GM21528 (cell line): ENCODE results near the gene CDK19.

Experiments used
- ATAC-seq: cut with Tn5 transposase; IDR thresholded peaks from one replicate; pipeline ENCODE4 v1.9.1; 2021; ENCODE audit warnings: mild to moderate bottlenecking, moderate library complexity; ENCODE audit not compliant: unreplicated experiment, low FRiP score

CDK19 gene

DNA sequence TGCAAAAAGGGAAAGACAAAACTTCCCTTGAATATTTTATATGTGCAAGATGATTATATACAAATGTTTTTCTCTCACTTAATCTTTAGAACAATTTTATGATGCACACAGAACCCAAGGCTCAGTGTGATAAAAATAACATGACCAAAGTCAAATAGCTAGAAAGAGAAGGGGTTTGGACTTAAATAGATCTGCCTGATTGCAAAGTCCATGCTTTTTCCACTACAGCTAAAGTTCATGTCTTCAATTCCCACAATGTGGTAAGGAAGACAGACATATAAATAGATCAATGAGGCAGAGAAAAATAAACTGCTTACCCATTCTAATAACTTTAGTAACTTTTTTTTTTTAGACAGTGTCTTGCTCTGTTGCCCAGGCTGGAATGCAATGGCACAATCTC, 143.8 kb downstream of the CDK19 start:
- ATAC-seq: no peak

DNA sequence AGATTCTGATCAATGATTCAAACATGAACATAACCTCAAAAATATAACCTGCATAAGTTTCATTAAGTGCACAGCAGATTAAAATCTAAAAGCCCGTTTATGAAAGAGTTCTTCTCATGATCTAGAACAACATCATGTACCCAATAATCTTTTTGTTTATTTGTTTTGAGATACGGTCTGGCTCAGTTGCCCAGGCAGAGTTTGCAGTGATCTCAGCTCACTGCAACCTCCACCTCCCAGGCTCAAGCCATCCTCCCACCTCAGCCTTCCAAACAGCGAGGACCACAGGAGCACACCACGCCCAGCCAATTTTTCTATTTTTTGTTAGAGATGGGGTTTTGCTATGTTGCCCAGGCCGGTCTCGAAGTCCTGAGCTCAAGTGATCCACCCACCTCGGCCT, 149.7 kb downstream of the CDK19 start:
- no peak for ATAC-seq

DNA sequence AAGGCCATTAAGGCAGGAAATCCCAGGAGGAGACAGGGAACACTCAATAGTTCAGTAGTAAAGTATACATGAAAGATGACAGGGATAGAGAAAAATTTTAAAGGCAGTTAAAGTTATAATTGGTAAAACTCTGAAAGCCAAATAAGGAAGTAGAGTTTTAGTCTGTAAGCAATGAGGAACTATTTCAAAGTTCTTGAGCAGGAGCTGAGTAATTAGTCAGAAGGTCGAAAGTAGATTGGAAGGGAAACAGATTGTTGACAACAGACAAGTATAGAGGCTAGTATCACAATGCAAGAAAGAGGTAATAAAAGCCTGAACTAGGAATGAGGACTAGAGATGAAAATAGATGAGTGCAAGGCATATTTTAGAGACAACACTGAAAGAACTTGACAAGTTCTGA, 150.3 kb downstream of the CDK19 start:
- ATAC-seq: no peak

DNA sequence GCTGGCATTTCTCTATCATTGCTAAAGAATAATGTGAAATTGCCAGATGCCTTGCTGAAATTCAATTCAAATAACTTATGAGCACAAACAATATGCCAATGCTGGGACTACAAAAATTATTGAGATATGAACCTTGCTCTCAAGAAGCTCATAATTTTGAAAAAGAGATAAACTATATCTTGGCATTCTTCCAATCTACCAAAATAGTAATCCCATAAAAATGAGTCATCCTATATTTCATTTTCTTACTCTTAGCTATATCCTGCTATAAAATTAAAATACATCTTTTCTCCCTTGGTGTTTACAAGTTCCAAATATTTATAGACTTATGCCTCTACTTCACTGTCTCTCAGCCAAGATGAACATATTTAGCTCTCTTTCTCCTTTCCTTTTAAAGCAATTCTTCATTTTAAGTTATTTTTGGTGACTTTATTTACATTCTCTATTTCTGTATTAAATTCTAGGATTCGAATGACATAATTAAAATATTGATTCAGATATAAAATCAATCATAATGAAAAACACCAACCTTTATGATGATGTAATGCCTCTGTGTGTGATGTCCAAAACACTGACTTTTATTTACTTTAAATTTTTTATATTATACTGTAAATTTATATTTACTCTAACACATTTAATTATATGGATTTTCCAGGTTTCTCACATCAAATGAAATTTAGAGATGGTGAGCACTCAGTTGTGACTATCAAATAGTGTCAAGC, 152.6 kb downstream of the CDK19 start:
- no peak for ATAC-seq

DNA sequence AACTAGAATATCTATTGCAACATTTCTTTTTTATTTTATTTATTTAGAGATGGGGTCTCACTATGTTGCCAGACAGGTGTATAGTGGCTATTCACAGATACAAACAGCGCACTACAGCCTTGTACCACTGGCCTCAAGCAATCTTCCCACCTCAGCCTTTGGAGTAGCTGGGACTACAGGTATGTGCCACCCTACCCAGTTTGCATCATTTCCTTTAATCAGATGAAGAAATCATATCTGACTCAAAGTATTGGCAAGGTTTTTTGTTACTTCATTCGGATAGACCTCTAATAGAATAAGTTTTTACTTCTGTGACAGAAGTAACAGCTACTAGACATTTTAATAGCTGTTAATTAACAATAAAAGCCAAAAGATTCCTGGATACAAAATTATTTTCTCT, 153.9 kb downstream of the CDK19 start:
- no peak for ATAC-seq

DNA sequence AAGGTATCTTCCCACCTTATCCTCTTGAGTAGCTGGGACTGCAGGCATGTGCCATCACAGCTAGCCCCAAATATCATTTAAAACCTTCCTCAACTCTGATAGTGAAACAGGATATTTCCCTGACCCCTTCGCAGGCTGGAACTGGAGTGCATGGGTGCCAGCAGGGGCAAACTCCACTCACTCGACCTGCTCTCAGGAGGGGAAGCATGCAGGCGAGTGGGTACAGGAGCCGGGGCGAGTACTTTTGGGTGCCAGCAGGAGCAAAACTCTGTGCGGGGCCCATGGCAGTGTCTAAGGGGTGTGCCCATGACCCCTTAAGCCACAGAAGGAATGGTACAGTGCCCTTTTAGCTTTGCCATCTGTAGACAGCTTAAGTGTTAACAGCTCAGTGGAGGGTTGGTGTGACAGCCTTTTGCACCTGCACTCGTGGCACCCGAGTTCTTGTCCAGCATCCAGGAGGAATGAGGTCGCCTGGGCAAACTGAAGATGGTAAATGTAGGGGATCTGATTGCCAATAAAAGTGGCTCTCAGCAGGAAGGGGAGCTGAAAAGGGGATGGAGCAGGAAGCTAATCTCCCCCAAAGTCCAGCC, 155.1 kb downstream of the CDK19 start:
- no peak for ATAC-seq

DNA sequence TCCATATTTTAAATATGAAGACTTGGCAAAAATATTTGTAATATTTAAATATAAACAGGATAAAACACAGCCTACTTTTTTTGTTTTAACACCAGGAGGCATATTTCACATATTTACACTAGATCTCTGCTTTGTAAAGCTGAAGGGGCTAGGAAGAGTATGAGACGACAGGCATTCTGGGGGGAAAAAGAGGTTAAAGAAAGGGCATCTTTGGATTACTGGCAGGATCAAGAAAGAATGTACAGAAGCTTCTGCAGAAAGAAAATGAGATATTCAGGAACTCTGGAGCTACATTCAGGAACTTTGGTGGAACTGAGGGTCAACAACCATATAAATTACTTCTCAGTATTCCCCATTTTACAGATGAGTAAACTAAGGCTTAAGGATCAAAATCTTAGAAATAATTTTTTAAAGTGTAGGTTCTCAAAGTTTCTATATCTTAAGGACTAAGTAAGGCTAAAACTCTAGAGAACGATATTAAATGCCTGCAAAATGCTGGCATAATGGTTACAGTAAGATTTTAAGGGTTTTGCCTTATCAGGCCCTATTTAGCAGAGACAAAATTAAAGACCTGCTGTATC, 156.5 kb downstream of the CDK19 start:
- ATAC-seq: no peak

DNA sequence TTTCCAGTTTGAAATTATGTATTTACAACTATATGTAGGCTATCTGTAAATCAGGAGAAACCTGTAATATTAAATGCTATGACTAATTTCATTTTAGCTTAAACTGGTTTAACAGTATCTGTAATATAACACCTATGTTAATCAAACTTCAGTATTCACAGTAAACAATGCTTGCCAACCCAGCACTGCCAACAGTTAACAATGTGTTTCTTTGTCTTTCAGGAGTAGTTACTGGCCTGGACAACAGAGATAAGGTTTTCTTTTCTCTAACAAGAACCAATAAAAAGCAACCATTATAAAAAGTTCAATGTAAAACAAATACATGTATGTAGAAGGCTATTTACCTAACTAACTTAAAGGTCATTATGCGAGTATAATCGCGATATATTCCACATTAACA, 158.8 kb downstream of the CDK19 start:
- ATAC-seq: no peak

DNA sequence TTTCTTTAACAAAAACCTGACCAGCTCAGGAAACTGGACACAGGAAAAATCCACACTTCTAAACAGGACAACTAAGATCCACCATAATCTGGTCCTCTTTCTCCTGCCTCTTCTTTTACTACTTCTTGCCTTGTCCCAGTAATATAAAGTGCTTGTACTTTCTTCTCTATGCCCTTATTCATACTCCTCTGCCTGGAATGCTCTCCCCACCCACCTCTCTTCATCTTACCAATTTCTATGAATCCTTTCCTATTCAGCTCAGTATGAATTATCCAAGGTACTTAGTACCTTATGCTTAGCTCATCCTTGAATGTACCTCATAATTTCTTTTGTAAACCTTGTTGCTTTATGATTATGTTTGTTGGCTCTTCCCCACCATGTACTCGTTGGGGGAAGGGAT, 159.4 kb downstream of the CDK19 start:
- no peak for ATAC-seq

DNA sequence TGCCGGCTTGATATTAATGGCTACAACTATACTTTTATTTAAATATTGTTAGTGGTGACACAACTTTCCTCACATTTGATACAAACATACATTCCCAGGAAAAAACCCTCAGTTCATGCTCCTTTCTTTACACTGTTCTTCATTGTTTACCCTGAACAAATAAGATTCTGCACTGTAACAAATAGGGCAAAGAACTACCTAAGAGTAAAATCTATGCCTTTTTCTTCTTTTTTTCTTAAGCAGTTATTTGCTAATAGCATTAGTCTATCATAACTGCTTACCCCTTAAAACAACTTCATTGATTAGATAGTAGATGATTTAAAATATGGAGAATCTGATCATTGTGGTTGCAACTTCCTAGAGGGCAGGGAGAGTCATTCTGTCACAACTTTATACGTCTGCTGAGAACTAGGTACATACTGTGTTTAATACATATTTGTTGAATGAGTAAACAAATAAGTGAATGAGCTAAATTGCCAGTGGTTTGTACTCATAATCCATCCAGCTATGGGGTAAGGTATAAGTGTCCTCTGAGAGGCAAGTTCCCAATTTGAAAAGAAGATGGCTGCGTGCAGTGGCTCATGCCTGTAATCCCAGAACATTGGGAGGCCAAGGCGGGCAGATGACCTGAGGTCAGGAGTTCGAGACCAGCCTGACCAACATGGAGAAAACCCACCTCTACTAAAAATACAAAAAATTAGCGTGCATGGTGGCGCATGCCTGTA, 161.0 kb downstream of the CDK19 start:
- ATAC-seq: no peak

DNA sequence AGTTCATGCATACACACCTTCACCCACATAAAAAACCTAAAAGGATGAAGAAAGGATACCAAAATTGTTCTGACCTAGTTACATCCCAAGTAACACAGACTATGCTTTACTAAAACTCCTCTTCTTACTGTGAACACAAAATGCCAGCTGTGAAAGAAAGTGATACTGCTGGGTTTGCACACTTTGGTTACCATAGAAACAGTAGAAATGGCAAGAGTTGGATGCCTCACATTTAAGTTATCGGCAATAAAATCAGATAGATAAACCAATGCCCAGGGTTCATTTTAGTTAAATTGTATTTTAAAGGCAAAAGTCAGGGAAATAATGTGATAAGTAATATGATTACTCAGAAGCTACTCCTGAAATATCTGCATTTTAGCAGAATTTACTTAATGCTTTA, 161.9 kb downstream of the CDK19 start:
- no peak for ATAC-seq

DNA sequence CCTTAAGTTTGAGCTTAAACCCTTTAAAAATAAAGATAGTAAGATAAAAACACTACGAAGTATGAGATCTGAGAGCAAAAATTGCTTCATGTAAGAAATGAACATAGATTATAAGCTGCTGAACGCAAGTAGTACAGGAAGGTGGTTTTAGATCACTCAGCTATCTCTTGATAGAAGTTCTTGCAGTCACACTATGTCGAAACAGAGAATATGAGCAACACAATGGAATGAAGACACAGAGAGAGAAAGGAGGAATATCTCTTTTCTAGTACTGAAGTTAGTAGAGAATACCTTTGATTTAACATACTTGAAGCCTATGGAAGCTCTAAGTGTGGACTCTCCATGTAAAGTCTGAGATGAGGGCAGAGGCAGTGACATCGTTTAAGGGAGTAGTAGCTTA, 162.7 kb downstream of the CDK19 start:
- no peak for ATAC-seq

DNA sequence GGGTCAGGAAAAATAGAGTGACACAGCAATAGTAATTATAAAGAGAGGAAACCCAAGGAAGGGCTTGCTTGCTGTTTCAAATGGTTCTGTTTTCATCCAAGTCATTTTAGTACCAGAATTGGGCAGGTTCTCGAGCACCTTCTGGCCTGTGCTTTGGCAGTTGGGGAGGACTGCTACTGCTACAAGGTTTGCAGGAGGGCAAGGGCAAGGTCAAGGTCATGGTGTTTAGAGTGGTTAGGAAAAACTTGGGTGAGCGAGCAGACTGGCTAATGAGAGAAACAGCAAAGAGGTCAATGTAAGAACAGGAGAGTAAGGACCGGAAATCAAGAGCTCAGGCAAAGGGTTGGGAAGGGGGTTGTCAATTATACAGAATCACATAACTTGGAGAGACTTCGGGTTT, 164.5 kb downstream of the CDK19 start:
- no peak for ATAC-seq

DNA sequence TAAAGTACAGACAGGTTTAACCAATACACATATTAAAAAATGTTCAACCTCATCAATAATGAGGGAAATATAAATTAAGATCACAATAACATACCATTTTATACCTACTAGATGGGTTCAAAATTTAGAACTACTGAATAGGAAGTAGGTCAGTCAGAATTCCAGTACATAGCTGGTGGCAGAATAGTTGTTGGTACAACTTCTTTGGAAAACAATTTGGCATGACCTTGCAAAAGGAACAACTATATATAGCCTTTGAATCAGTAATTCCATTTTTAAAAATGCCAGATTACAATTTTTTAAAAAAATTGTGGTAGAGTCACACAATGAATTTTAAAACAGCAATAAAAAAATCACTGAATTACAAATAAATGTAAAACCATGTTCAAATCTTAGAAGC, 165.6 kb downstream of the CDK19 start:
- no peak for ATAC-seq

DNA sequence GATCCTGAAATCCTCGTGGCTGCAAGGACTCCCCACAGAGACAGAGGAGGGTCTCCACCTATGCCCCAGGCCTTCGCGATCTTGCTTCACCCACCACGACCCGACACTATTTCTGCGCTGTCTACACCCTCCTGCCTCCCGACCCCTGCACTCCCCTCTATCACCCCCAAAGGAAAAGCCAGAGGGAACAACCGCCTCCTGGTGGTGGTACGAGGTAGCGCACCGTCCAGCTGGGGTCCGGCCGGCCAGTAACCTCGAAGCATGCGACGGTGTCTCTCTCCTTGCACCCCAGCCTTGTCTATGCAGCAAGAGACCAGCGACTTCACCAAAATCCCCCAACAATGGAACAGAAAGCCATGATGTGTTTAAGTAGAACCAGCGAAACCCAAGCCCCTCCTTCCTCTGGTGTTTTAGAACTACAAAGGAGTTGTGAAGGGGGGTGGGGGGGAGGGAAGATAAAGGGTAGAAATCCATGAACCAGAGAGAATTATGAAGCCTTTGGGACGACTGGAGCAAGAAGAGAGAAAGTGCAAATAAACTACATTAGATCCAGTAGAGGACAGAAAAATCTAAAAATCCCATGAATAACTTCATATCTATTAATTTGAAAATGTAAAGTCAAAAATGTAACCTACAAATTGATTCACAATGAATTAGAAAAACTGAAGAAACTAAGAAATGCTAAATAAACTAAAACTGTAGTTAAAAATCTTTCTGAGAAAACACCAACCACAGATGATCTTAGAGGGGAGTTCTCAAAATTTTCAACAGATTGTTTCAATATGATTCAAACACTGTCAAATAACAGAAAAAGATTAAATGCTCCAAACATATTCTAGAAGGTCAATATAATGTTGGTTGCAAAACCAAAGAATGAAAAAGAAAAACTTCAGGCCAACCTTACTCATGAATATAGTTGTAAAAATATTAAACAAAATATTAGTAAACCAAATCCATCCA, 168.0 kb downstream of the CDK19 start:
- no peak for ATAC-seq

DNA sequence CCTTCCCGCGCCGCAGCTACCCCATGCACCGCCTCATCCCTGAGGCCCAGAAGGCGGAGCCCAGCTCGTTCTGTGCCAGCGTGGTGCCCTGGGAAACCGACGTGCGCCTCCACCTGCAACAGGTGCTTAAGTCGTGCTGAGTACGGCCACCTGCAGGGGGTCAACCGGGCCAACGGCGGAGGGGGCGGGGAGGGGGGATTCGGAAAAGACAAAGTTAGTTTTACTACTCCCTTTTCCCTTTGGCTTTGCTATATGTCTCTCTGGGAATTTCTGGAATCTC, 168.9 kb downstream of the CDK19 start:
- ATAC-seq: no peak

DNA sequence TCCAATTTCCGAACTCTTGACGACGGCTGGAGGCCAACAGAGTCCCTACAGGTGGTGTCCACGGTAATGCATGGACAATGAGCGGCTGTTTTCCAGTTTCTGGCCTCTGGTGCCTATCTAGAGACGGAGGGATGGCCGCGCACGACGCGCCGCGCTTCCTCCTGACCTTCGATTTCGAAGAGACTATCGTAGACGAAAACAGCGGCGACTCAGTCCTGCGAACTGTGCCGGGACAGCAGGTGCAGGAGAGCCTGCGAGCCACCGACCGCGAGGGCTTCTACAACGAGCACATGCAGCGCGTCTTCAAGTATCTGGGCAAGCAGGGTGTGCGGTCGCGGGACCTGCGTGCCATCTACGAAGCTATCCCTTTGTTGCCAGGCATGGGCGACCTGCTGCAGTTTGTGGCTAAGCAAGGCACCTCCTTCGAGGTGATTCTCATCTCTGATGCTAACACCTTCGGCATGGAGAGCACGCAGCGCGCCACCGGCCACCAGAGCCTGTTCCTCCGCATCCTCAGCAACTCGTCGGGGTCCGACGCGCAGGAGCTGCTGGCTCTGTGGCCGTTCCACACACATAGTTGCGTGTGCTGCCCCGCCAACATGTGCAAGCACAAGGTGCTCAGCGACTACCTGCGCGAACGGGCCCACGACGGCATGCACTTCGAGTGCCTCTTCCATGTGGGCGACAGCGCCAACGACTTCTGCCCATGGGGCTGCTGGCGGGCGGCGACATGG, 169.4 kb downstream of the CDK19 start:
- no peak for ATAC-seq

DNA sequence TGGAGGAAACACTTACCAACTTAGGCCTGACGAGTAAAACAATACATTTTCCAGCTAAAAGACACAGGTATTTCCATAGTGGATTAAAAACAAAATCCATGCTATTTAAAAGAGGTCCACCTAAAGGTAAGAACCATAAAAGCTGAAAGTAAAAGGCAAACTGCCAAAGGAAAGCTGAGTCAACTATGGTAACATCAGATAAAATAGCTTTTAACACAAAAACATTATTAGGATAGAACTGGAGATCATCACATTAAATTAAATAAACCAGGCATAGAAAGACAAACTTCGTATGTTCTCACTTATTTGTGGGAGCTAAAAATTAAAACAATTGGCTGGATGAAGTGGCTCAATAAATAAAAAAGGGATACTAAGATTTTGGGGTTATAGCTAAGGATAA, 172.1 kb downstream of the CDK19 start:
- ATAC-seq: no peak

DNA sequence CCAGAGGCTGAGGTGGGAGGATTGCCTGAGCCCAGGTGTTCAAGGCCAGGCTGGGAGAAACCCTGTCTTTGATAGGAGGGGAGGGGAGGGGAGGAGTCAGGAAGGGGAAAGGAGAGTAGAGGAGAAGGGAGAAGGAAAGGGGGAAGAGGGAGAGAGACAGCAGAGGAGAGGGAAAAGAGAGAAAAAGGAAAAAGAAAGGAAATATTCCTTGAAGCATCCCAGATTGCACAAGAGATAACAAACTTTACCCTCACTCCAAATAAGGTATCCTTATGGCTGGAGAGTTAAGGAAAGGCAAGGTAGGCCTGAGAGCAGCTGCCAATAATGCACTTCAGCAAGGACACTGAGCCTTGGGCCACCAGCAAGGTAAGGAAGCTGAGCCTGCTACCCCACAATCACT, 172.6 kb downstream of the CDK19 start:
- ATAC-seq: no peak

DNA sequence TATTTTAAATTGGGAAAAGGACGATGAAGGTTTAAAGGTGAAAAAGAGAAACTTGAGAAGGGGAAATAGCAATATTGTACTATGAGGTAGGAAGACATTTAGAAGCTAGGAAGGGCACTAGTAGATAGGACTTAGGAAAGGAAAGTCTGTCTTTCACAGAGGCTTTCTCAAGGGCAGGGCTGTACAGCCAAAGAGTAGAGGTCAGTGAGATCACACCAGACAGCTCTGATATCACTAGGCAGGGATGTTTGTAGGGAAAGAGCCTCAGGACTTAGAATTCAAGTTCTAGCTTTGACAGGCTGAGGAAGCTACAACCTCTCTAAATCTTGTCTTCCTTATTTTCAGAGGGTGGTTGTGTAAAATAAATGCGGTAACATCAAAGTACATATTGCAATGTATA, 178.5 kb downstream of the CDK19 start:
- ATAC-seq: no peak
